GM12872 (cell line): ENCODE data around the gene AAGAB.
A peak's percentile ranks its signal among the peaks of the same experiment; 100 is the strongest.

Experiments used
- CTCF ChIP-seq: IDR thresholded peaks from 3 replicates; pipeline ENCODE4 v1.5.1; 2011; ENCODE audit warnings: low read depth, mild to moderate bottlenecking, low read length, moderate library complexity; ENCODE audit not compliant: insufficient read depth

Gene AAGAB, protein sequence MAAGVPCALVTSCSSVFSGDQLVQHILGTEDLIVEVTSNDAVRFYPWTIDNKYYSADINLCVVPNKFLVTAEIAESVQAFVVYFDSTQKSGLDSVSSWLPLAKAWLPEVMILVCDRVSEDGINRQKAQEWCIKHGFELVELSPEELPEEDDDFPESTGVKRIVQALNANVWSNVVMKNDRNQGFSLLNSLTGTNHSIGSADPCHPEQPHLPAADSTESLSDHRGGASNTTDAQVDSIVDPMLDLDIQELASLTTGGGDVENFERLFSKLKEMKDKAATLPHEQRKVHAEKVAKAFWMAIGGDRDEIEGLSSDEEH

DNA sequence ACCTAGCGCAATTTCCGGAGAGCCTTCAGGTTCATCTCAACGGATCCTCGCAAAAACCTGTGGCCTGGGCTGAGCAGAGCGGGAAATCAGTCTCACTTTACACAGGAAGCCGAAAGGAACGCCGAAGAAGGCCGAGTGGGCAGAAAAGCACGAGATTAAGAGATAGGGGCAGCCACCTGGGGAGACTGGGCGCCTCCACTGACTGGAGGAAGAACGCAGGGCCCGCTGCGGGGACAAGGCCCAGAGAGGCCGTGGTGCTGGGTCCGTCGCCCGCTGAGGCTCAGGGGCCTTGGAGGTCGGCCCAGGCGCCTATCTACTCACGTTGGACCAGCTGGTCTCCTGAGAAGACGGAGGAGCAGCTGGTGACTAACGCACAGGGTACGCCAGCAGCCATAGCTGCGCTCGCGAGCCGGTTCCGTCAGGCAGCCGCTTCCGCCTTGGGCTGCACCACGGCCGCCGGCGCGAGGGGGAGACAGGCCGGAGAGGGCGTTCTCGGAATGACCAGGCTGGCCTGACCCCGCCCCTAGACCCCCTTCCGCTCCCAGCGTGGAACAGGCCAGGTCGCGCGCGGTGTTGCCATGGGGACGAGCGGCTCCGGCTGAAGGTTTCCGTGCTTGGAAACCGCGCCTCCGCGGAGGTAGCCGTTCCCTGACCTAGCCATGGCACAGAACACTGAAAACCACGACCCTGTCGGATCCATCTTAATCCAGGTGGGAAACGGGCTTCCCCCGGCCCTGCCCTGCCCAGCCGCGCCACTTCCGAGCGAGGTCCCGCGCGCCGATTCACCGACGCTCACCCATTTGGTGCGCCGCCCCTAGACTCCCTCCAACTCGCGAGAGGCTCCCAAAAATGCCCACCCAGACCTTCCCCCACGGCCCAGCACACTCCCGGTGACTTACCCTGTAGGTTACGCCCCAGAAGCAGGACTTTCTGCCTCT, at the start of gene AAGAB, which contains the start of gene IQCH:
Gene AAGAB, minus strand, starts transcription at position 424 of the 938 bp plus-strand sequence. Its CDS starts 30 bp downstream, at position 394.
Gene IQCH, plus strand, starts transcription at position 549 of the 938 bp plus-strand sequence. Its CDS starts 111 bp downstream, at position 660.
- no peak for TF ChIP-seq CTCF

DNA sequence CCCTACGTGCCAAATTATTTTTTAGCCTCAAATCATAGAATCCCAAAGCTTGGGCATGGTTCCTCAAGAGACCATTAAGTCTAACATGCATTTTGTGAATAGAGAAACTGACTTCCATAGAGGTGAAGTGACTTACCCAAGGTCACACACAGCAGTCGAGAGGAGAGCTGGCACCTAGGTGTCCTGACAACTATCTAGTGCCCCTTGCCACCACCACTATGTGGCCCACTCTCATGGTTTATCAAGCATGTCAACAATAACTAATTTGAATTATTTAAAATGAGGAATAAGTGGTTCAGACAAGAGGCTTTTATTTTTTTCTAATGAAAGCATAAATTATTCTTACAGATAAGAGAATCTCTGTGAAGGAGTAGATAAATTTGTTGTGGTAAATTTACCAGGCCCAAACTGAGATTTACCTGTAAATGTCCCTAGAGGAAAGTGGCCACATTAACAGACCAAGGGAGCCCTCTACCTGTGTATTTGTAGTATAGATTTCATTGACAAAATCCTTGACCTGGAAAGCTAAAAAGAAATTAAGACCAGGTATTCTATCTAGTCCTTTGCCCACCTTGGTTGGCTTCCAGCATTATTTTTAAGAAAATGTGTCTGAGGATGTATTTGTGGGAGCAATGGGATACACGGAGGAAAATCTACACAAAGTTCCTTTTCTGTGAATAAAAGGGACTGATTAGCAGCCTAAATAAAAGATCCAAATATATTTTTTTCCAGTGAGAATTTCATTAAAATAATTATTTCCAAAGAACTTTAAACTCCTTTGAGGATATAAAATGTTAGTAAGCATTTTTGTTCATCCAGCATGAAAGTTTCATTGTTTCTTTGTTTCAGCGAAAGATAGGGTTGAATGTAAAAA, 49.3 kb upstream of the AAGAB start:
- peak; percentile 40; the same call in 1 of the 3 replicates for TF ChIP-seq CTCF

GRCh38 chr15:67300266-67301025, 46.0 kb upstream of the AAGAB start:
- TF ChIP-seq CTCF: no peak

GRCh38 chr15:67296684-67297083, 42.2 kb upstream of the AAGAB start:
- no peak for TF ChIP-seq CTCF

DNA sequence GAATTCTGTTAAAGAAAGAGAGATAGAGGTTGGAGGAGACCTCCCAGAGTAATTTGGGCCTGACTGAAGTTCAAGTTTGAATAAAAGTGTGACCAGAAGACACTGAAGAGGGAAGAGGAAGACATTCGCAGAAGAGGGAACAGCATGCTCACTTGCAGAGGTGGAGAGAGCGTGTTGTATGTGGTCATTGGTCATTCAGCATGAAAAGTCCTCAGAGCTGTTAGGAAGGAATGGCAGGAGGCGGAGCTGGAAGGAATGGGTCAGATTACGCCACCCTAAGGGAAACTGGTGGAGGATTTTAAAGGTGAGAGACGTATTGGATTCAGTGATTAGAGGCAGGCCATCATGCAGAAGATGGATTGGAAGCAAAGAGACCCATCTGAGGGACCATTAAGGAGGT, 41.7 kb upstream of the AAGAB start:
- no peak for TF ChIP-seq CTCF

DNA sequence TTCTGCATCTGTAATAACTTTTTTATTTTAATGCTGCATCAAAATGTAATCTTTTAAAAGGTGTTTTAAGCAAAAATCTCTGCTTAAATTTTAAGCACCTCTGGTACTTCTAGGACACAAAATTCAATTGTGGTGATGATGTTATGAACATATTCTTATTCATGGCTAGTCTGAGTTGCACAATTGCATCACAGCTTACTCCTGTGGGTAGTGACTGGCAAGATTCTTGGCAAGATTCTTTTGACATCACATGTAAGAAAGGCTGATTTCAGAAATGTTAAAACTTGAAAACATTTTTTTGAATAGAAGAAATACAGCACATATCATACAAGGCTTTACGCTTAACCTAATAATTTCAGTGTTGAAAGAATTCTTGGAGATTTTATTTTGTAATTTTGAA, 35.9 kb upstream of the AAGAB start:
- no peak for TF ChIP-seq CTCF
